Jurkat, Clone E6-1 (cell line): ENCODE results near the gene ADGRG7.

Experiments
- DNase-seq: peaks from one replicate; pipeline ENCODE4 v3.0.0-alpha.2; 2011; ENCODE audit warnings: low read depth, low spot score
- H3K4me3 ChIP-seq: 2 replicates; pipeline ENCODE4 v1.5.1; 2011; ENCODE audit warnings: mild to moderate bottlenecking, low read length, control low read depth, moderate library complexity

Gene ADGRG7

DNA sequence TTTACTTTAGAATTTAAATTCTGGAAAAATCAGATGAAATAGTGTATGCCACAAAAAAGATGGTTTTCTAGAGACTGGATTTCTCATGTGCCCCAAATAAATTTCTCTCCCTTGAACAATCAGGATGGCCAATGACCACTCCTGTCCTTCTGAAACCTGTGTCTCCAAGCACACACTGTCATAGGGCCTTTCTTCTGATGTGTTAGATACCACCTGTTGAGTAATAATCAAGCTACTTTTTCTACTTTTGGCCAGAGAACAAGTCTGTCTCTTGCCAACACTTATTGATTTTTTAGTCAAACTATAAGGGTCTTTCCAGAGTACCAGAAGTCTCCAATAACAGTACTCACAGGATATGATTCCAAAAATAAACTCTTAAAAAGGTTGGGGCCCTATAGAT, 83.8 kb downstream of the ADGRG7 start:
- no peak for DNase-seq
- no peak overlapping the region for H3K4me3 ChIP-seq

GRCh38 chr3:100695696-100696095, 86.3 kb downstream of the ADGRG7 start:
- H3K4me3 ChIP-seq: no peak overlapping the region
- no peak for DNase-seq

- H3K4me3 ChIP-seq: no peak overlapping the region
- DNase-seq: no peak
Observed at GRCh38 chr3:100696161-100696560, 86.8 kb downstream of the ADGRG7 start.

- no peak overlapping the region for H3K4me3 ChIP-seq
- DNase-seq: no peak
Observed at GRCh38 chr3:100697172-100697571, 87.8 kb downstream of the ADGRG7 start.

GRCh38 chr3:100697723-100698285, 88.4 kb downstream of the ADGRG7 start:
- H3K4me3 ChIP-seq: no peak overlapping the region
- no peak for DNase-seq

DNA sequence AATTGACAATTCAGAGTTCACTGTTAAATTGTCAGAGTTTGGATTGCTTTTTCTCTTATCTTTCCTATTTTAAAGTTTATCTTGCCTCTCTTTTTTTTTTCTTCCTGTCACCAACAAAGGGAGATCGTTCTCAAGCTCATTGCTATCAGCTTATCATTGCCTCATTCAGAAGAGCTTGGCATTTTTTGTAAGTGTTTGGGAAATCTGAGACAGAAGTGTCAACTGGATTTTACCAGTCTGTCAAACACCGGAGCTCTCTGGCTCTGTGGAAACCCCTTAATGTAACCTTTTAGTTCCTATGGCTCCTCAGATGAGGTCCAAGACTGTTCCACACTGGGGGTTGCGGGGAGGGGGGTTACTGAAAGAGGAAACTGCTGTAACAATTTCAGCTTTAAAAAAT, 89.3 kb downstream of the ADGRG7 start:
- no peak for DNase-seq
- no peak overlapping the region for H3K4me3 ChIP-seq

- no peak for DNase-seq
- H3K4me3 ChIP-seq: no peak overlapping the region
Observed at GRCh38 chr3:100700708-100701107, 91.3 kb downstream of the ADGRG7 start.

DNA sequence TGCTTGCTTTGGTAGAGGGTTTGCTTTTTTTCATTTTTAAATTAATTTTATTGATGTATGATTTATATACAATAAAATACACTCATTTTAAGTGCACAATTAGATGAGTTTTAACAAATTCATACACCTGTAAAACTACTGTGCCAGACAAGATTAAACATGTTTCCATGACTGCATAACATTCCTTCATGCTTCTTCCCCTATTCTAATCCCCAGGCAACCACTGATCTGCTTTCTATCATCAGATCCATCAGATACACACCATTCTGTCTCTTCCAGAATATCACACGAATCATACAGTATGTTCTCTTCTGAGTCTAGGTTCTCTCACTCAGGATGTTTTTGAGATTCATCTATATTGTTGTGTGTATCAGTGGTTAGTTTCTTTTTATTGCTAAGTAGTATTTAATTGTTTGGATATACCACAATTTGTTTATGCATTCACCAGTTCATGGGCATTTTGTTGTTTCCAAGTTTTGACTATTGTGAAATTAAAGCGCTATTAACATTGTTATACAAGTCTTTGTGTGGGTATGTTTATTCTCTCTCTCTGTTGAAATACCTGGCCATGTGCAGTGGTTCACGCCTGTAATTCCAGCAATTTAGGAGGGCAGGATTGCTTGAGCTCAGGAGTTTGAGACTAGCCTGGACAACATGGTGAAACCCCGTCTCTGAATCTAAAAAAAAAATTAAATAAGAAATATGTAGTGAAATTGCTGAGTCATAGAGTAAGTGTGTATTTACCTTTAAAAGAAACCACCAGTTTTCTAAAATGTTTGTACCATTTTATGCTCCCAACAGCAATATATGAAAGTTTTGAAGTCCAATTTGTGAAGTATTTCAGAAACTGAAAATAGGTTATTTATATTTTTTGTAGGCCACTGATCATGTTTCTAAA, 92.9 kb downstream of the ADGRG7 start:
- H3K4me3 ChIP-seq: no peak overlapping the region
- no peak for DNase-seq

DNA sequence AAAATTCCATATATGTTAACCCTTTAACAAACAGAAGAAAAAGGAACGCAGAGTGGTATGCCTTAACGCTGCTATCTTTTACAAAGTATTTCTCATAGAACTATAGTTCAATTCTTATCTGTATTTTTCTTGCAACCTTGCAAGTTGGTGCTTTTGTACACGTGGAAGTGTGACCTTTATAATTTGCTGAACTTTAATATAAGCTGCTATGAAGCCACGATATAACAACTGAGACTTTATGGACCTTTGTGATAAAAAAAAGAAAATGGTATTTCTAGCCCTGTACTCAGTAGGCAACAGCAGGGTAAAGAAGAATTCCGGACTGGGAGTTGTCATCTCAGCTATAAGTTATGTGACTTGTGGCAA, 93.6 kb downstream of the ADGRG7 start:
- no peak overlapping the region for H3K4me3 ChIP-seq
- no peak for DNase-seq

- H3K4me3 ChIP-seq: no peak overlapping the region
- no peak for DNase-seq
Observed at GRCh38 chr3:100703865-100704264, 94.5 kb downstream of the ADGRG7 start.

DNA sequence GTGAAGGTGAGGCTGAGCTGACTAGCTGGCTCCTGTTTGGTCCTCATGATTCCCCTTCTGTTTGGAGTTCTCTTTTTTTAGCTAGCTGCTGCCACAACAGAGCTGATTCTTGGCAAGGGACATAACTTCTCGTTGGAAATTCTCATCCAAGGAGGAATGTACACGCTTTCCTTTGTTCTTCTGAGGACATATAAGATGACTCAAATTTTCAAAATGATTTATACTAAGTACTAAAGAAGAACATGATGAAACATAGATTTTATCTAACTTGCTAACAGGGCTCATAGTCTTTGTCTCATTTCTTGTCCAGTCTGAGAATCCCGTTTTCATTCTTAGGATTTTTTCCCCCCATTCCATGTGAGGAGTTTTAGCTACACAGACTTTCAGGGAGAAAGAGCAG, 97.0 kb downstream of the ADGRG7 start:
- H3K4me3 ChIP-seq: no peak overlapping the region
- DNase-seq: no peak

DNA sequence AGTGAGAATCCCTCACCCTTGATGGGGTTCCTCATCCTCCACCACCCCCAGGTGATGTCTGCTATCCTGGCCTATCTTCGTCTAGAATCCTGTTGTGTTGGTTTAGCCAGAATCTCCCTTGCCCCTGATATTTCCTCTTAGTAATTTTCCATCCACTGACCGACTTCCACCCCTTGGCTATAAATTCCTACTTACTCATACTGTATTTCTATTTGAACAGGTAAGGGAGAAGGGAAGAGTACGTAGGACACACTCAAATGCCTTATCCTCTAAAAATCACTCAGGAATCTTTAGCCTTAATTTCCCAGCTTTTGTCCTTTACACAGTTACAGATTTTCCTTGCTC, 99.2 kb downstream of the ADGRG7 start:
- H3K4me3 ChIP-seq: peak overlapping the region; percentile 79

GRCh38 chr3:100708989-100709841, 99.8 kb downstream of the ADGRG7 start, which contains the start of gene TFG:
TSS of gene TFG (plus strand) at chr3:100709494. CDS start at chr3:100713686, 4,192 bp downstream.
- DNase-seq: peak; percentile 97
- peak within 1 kb of the TSS; percentile 79 for H3K4me3 ChIP-seq

More for the DNA sequence above, 99.2 kb downstream of the ADGRG7 start:
- no peak for DNase-seq

DNA sequence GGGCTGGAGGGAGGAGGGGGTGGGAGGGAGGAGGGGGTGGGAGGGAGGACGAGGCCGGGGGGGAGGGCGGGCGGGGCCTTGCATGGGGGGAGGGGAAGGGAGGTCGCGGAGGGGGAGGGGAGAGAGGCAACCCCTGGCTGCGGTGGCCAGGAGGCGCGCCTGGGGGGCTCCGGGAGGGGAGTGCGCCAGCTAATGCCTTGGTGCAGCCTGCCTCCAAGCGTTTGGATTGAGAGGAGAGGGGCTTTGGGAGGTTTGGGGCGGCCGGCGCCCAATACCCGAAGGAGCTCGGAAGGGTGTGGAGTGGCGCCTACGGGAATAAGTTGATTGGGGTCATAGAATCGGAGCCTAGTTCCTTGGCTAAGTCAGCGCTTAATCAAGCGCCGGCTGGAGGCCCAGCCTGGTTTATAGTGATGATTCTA, 100.5 kb downstream of the ADGRG7 start:
- no peak for DNase-seq
- H3K4me3 ChIP-seq: peak overlapping the region; percentile 79

- H3K4me3 ChIP-seq: peak overlapping the region; percentile 79
- peak; percentile 48 for DNase-seq
Observed at GRCh38 chr3:100710261-100710968, 101.0 kb downstream of the ADGRG7 start.

- H3K4me3 ChIP-seq: no peak overlapping the region
- DNase-seq: no peak
Observed at GRCh38 chr3:100715176-100715575, 105.8 kb downstream of the ADGRG7 start.

DNA sequence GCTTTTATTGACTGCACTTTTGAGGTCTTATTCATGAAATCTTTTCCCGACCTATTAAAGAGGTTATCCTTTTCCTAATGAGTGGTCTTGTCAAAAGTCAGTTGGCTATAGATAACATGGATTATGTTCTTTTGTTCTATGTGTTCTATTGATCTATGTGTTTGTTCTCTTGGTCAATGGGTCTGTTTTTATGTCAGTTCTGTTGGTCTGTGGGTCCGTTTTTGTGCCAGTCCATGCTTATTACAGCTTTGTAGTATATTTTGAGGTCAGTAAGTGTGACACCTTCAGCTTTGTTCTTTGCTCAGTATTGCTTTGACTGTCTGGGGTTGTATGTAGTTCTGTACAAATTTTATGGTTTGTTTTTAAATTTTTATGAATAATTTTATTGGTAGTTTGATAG, 107.7 kb downstream of the ADGRG7 start:
- H3K4me3 ChIP-seq: no peak overlapping the region
- no peak for DNase-seq

DNA sequence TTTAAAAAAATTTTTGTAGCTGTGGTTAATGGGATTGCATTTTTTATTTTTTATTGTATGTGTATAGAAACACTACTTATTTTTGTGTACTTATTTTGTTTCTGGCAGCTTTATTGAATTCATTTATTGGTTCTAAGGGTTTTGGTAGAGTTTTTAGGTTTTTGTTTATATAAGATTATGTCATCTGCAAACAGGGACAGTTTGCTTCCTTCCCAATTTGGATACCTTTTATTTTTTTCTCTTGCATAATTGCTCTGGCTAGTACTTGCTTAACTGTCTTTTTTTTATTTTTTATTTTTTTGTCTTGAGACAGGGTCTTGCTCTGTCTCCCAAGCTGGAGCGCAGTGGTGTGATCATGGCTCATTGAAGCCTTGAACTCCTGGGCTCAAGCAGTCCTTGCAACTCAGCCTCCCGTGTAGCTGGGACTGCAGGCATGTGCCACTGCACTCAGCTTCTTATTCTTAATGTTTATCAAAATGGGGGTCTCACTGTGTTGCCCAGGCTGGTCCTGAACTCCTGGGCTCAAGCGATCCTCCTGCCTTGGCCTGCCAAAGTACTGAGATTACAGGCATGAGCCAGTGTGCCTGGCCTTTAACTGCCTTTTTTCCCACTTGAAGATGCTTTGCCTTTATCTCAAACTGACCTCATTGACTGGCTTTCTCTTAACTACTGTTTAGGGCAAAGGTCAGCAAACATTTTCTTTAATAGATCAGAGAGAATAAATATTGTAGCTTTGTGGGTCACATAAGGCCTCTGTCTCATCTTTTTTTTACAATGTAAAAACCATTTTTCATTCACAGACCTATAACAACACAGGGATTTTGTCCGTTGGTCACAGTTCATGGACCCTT, 108.5 kb downstream of the ADGRG7 start:
- H3K4me3 ChIP-seq: no peak overlapping the region
- DNase-seq: no peak
